HepG2 (cell line): ENCODE data around the gene KHNYN. TPM values are rescaled to one million over a fixed set of nuclear protein-coding genes. Genes with fewer than 3 reads are reported as not detected.

Experiments used
- ATAC-seq: fragments of 200-7000 bp; cut with Tn5 transposase; 3 replicates; pipeline ENCODE4 v1.9.1; 2020; ENCODE audit warnings: mild to moderate bottlenecking, moderate library complexity
- BruUV-seq: library from RNA; stranded (reverse); fragments of 400-500 nt; replicated peaks from 2 replicates; lab custom pipeline; 2021; lab: Mats Ljungman, UMichigan
- CTCF ChIA-PET: fragments of 300-600 bp; formaldehyde crosslinking; extraction: SDS; loops from one replicate; lab custom pipeline; 2021; ENCODE audit warnings: low total read pairs, inconsistent platforms, low intra/inter-chr PET ratio; lab: Yijun Ruan, JAX
- POLR2A ChIA-PET: fragments of 350-600 bp; sonication (Branson Sonifier 250); formaldehyde crosslinking; loops from one replicate; lab custom pipeline; 2020; ENCODE audit warnings: antibody characterized with exemption, inconsistent platforms; lab: Yijun Ruan, JAX
- DNase-seq: peaks from one replicate; pipeline ENCODE4 v3.0.0-alpha.2; 2015; ENCODE audit warnings: low spot score
- FAIRE-seq: peaks from 3 replicates; lab custom pipeline; 2011; peaks lifted over from hg19 to GRCh38; lab: Jason Lieb, UNC
- H2AFZ ChIP-seq: one replicate; pipeline ENCODE4 v1.6.1; 2011; ENCODE audit warnings: low read length, inconsistent platforms
- H3K27ac ChIP-seq: fragments of 300-600 bp; 3 replicates; pipeline ENCODE4 v1.8.0; 2011; ENCODE audit warnings: mixed run types, mild to moderate bottlenecking, mixed read lengths, low read length, inconsistent platforms; ENCODE audit not compliant: insufficient read depth; ENCODE audit errors: extremely low read length
- H3K27me3 ChIP-seq, 2 experiments: fragments of 200-600 bp in 1 of 2; 2 replicates in 1 of 2; 3 replicates in 1 of 2; pipeline versions ENCODE4 v1.6.0 to v1.8.0; 2011; ENCODE audit warnings: low read length in 2 of 2, mild to moderate bottlenecking in 2 of 2, moderate library complexity in 2 of 2, inconsistent platforms in 1 of 2; ENCODE audit not compliant: insufficient read depth in 2 of 2, control insufficient read depth in 1 of 2
- H3K36me3 ChIP-seq, 2 experiments: fragments of 200-600 bp in 1 of 2; replicated peaks in 1 of 2; 2 replicates in 1 of 2; 3 replicates in 1 of 2; pipeline versions ENCODE4 v1.5.1 to v1.8.0; 2011; ENCODE audit warnings: low read length in 2 of 2, inconsistent platforms in 1 of 2; ENCODE audit not compliant: insufficient read depth in 2 of 2, control insufficient read depth in 1 of 2
- H3K4me1 ChIP-seq: 2 replicates; pipeline ENCODE4 v1.5.1; 2012; ENCODE audit warnings: low read length, inconsistent platforms; ENCODE audit not compliant: insufficient read depth
- H3K4me2 ChIP-seq: 2 replicates; pipeline ENCODE4 v1.6.0; 2011; ENCODE audit warnings: low read depth, low read length, inconsistent platforms
- H3K4me3 ChIP-seq, 3 experiments: fragments of 200-600 bp in 1 of 3; sonication (generic), shearing (Covaris generic) in 1 of 3; replicated peaks in 1 of 3; 2 replicates each; pipeline ENCODE4 v1.5.1; 2011 to 2016; ENCODE audit warnings: low read length in 3 of 3, inconsistent platforms in 2 of 3, low read depth in 2 of 3, mild to moderate bottlenecking in 2 of 3, control low read depth in 1 of 3, mixed read lengths in 1 of 3; ENCODE audit not compliant: insufficient read depth in 1 of 3
- H3K79me2 ChIP-seq: one replicate; pipeline ENCODE4 v1.6.1; 2011; ENCODE audit warnings: low read length, inconsistent platforms; ENCODE audit not compliant: insufficient read depth
- H3K9ac ChIP-seq: 2 replicates; pipeline ENCODE4 v1.6.0; 2011; ENCODE audit warnings: mild to moderate bottlenecking, low read depth, low read length, inconsistent platforms; ENCODE audit not compliant: insufficient read depth
- H3K9me3 ChIP-seq: 2 replicates; pipeline ENCODE4 v1.5.1; 2012; ENCODE audit warnings: mild to moderate bottlenecking, low read length
- H4K20me1 ChIP-seq: 2 replicates; pipeline ENCODE4 v1.6.0; 2011; ENCODE audit warnings: inconsistent platforms, mild to moderate bottlenecking, low read length, moderate library complexity; ENCODE audit not compliant: insufficient read depth
- GTF2F1 ChIP-seq: fragments of 150-350 bp; IDR thresholded peaks from 2 replicates; pipeline ENCODE4 v1.6.1; 2014; ENCODE audit warnings: low read length
- KDM2A ChIP-seq: sonication (generic); formaldehyde crosslinking; IDR thresholded peaks from 2 replicates; pipeline ENCODE4 v1.4.0; 2020; ENCODE audit warnings: low read depth, missing genetic modification reagents, borderline replicate concordance
- MAF1 ChIP-seq: sonication (generic); formaldehyde crosslinking; IDR thresholded peaks from 2 replicates; pipeline ENCODE4 v1.5.0; 2020; ENCODE audit warnings: missing genetic modification reagents, borderline replicate concordance
- RBM39 ChIP-seq: fragments of 200-400 bp; formaldehyde crosslinking; IDR thresholded peaks from one replicate; pipeline ENCODE4 v1.6.1; 2018; ENCODE audit warnings: antibody characterized with exemption, mild to moderate bottlenecking, low read depth, low read length; ENCODE audit not compliant: poor library complexity, severe bottlenecking
- ZNF724P ChIP-seq: sonication (generic); formaldehyde crosslinking; IDR thresholded peaks from 2 replicates; pipeline ENCODE4 v1.8.0; 2022; ENCODE audit warnings: missing genetic modification reagents, borderline replicate concordance
- ZSCAN12 ChIP-seq: sonication (generic); formaldehyde crosslinking; IDR thresholded peaks from 2 replicates; pipeline ENCODE4 v1.9.0; 2021; ENCODE audit warnings: mild to moderate bottlenecking, missing genetic modification reagents
- WGBS: methylation state at CpG from one replicate; pipeline ENCODE4 v1.1.6; 2017; ENCODE audit warnings: low lambda C conversion rate; 5-methylcytosine and 5-hydroxymethylcytosine counted together
- in situ Hi-C: cut with HindIII; loops from 2 replicates; pipeline ENCODE4 v1.10.0; 2017; ENCODE audit warnings: low pct_unique_long_range_greater_than_20kb; ENCODE audit not compliant: extremely low pct_ligation_motif_present
- intact Hi-C: fragments of 100-400 bp; cut with micrococcal nuclease; formaldehyde crosslinking; loops from one replicate; pipeline ENCODE4 v1.10.0; 2022; ENCODE audit not compliant: unreplicated experiment
- polyA plus RNA-seq, 8 experiments: library from polyadenylated mRNA; depleted of rRNA in 3 of 8; stranded (reverse) in 7 of 8; unstranded in 1 of 8; fragments of >200 nt; fragmentation: Illumina TruSeq in 4 of 8; extraction: Trizol in 4 of 8; gene quantifications; 2 replicates each; pipeline versions ENCODE4 v1.2.1 to v1.2.3, GENCODE V29; 2011 to 2016; ENCODE audit warnings: low read depth in 4 of 8, missing spikeins in 1 of 8, mixed read lengths in 1 of 8; ENCODE audit not compliant: insufficient read depth in 1 of 8
- total RNA-seq, 5 experiments: library from RNA; depleted of rRNA; stranded (reverse); fragments of >200 nt; fragmentation: Illumina TruSeq; extraction: Trizol; gene quantifications; 2 replicates each; pipeline ENCODE4 v1.2.3, GENCODE V29; 2016; ENCODE audit warnings: low read depth in 1 of 5
- TF ChIP-seq, protein P1 (sequence below): sonication (generic); formaldehyde crosslinking; IDR thresholded peaks from 2 replicates; pipeline ENCODE4 v1.5.0; 2020; ENCODE audit warnings: mild to moderate bottlenecking, missing genetic modification reagents, moderate library complexity
- TF ChIP-seq, protein P2 (sequence below): sonication (generic); formaldehyde crosslinking; IDR thresholded peaks from 2 replicates; pipeline ENCODE4 v1.4.0; 2020; ENCODE audit warnings: mild to moderate bottlenecking, missing genetic modification reagents
- TF ChIP-seq, protein P3 (sequence below): sonication (generic); formaldehyde crosslinking; IDR thresholded peaks from 2 replicates; pipeline ENCODE4 v1.4.0; 2020; ENCODE audit warnings: missing genetic modification reagents
- TF ChIP-seq, protein P4 (sequence below): sonication (generic); formaldehyde crosslinking; IDR thresholded peaks from 2 replicates; pipeline ENCODE4 v1.5.0; 2020; ENCODE audit warnings: mild to moderate bottlenecking, missing genetic modification reagents, borderline replicate concordance
- TF ChIP-seq, protein P5 (sequence below): fragments of 450-650 bp; IDR thresholded peaks from 2 replicates; pipeline ENCODE4 v1.6.1; 2017; ENCODE audit warnings: mild to moderate bottlenecking

The KHNYN gene
- total and polyA plus RNA-seq, 2 of the 13 experiments (the other 11 are each of a cell fraction or from before 2014, with no cell fraction given) = 52.8 to 75.7 TPM

DNA sequence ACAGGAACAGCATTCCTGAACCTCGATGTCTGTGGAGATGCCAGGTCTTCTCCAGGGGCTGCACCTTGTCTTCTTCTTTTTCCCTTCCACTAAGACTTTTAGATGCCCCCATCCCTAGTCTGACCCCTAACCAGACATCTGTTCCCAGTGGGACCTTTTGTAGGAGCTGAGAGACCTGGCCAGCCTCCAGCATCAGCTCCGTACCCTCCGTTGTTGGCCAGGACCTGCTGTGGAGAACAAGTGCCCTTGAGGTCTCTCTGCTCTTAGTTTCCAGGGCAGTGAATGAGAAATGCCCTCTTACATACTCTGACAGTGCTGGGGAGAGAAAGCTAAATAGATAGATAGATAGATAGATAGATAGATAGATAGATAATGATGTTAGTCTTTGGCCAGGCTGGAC, 29.6 kb downstream of the KHNYN start:
- Histone ChIP-seq H3K9ac (no peak overlapping the region), H2AFZ (no peak overlapping the region), H3K4me3 (no peak overlapping the region), H3K27ac (no peak overlapping the region), H3K4me1 (no peaks in the 10 kb centered on the region), H3K4me2 (no peak overlapping the region), H3K27me3 (no peaks in the 10 kb centered on the region), H3K36me3 (peaks cover 5 to 9% of the 10 kb centered on the region in 2 experiments; a peak in 3 of 5 replicates), H3K9me3 (peaks cover 6% of the 10 kb centered on the region), H3K79me2 (no peaks in the 10 kb centered on the region), H4K20me1 (no peaks in the 10 kb centered on the region)
- ChIA-PET CTCF (no interaction called here), POLR2A (no interaction called here)
- no TSS peak for BruUV-seq
- ATAC-seq (peak; percentile 14; the same call in 1 of the 3 replicates), DNase-seq (no peak), FAIRE-seq (no peak)
- 89% methylated on average over 3 of the region's 3 CpGs for WGBS
- intact Hi-C loops = no loop called here
- TF ChIP-seq, protein P1, sequence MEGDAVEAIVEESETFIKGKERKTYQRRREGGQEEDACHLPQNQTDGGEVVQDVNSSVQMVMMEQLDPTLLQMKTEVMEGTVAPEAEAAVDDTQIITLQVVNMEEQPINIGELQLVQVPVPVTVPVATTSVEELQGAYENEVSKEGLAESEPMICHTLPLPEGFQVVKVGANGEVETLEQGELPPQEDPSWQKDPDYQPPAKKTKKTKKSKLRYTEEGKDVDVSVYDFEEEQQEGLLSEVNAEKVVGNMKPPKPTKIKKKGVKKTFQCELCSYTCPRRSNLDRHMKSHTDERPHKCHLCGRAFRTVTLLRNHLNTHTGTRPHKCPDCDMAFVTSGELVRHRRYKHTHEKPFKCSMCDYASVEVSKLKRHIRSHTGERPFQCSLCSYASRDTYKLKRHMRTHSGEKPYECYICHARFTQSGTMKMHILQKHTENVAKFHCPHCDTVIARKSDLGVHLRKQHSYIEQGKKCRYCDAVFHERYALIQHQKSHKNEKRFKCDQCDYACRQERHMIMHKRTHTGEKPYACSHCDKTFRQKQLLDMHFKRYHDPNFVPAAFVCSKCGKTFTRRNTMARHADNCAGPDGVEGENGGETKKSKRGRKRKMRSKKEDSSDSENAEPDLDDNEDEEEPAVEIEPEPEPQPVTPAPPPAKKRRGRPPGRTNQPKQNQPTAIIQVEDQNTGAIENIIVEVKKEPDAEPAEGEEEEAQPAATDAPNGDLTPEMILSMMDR (CRISPR knock-in tag) = no peak
- TF ChIP-seq MAF1 (CRISPR knock-in tag) (no peak), ZNF724P (CRISPR knock-in tag) (no peak), GTF2F1 (no peak), RBM39 (no peak), ZSCAN12 (CRISPR knock-in tag) (no peak), KDM2A (CRISPR knock-in tag) (no peak)
- TF ChIP-seq, protein P2, sequence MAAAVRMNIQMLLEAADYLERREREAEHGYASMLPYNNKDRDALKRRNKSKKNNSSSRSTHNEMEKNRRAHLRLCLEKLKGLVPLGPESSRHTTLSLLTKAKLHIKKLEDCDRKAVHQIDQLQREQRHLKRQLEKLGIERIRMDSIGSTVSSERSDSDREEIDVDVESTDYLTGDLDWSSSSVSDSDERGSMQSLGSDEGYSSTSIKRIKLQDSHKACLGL = no peak
- TF ChIP-seq, protein P3, sequence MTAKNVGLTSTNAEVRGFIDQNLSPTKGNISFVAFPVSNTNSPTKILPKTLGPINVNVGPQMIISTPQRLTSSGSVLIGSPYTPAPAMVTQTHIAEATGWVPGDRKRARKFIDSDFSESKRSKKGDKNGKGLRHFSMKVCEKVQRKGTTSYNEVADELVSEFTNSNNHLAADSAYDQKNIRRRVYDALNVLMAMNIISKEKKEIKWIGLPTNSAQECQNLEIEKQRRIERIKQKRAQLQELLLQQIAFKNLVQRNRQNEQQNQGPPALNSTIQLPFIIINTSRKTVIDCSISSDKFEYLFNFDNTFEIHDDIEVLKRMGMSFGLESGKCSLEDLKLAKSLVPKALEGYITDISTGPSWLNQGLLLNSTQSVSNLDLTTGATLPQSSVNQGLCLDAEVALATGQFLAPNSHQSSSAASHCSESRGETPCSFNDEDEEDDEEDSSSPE = no peak
- TF ChIP-seq, protein P4, sequence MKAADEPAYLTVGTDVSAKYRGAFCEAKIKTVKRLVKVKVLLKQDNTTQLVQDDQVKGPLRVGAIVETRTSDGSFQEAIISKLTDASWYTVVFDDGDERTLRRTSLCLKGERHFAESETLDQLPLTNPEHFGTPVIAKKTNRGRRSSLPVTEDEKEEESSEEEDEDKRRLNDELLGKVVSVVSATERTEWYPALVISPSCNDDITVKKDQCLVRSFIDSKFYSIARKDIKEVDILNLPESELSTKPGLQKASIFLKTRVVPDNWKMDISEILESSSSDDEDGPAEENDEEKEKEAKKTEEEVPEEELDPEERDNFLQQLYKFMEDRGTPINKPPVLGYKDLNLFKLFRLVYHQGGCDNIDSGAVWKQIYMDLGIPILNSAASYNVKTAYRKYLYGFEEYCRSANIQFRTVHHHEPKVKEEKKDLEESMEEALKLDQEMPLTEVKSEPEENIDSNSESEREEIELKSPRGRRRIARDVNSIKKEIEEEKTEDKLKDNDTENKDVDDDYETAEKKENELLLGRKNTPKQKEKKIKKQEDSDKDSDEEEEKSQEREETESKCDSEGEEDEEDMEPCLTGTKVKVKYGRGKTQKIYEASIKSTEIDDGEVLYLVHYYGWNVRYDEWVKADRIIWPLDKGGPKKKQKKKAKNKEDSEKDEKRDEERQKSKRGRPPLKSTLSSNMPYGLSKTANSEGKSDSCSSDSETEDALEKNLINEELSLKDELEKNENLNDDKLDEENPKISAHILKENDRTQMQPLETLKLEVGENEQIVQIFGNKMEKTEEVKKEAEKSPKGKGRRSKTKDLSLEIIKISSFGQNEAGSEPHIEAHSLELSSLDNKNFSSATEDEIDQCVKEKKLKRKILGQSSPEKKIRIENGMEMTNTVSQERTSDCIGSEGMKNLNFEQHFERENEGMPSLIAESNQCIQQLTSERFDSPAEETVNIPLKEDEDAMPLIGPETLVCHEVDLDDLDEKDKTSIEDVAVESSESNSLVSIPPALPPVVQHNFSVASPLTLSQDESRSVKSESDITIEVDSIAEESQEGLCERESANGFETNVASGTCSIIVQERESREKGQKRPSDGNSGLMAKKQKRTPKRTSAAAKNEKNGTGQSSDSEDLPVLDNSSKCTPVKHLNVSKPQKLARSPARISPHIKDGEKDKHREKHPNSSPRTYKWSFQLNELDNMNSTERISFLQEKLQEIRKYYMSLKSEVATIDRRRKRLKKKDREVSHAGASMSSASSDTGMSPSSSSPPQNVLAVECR = no peak
- TF ChIP-seq, protein P5, sequence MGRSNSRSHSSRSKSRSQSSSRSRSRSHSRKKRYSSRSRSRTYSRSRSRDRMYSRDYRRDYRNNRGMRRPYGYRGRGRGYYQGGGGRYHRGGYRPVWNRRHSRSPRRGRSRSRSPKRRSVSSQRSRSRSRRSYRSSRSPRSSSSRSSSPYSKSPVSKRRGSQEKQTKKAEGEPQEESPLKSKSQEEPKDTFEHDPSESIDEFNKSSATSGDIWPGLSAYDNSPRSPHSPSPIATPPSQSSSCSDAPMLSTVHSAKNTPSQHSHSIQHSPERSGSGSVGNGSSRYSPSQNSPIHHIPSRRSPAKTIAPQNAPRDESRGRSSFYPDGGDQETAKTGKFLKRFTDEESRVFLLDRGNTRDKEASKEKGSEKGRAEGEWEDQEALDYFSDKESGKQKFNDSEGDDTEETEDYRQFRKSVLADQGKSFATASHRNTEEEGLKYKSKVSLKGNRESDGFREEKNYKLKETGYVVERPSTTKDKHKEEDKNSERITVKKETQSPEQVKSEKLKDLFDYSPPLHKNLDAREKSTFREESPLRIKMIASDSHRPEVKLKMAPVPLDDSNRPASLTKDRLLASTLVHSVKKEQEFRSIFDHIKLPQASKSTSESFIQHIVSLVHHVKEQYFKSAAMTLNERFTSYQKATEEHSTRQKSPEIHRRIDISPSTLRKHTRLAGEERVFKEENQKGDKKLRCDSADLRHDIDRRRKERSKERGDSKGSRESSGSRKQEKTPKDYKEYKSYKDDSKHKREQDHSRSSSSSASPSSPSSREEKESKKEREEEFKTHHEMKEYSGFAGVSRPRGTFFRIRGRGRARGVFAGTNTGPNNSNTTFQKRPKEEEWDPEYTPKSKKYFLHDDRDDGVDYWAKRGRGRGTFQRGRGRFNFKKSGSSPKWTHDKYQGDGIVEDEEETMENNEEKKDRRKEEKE = no peak
- in situ Hi-C loops = no loop called here
